SH-SY5Y (cell line): ENCODE data around the gene VPS4A.

Source experiments
- GATA2 ChIP-seq: IDR thresholded peaks from 2 replicates; pipeline ENCODE4 v1.6.1; 2011; ENCODE audit warnings: mild to moderate bottlenecking, low read depth, low read length
- GATA3 ChIP-seq: IDR thresholded peaks from 2 replicates; pipeline ENCODE4 v1.6.1; 2011; ENCODE audit warnings: low read depth, mild to moderate bottlenecking, low read length, moderate library complexity

DNA sequence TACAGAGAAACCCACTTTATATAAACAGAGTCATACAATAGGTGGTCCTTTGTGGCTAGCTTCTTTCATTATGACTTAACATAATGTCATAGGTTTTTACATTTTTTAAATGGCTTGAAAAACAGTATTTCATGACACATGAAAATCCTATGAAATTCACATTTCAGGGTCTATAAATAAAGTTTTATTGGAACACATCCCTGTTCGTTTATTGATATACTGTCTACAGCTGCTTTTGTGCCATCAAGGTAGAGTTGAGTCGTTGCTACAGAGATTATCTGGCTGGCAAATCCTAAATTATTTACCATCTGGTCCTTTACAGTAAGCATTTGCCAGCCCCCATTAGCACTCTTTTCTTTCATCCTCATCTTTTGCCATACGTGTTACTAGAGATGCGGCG, 2.3 kb downstream of the VPS4A start:
- TF ChIP-seq GATA3 (no peak), GATA2 (no peak)
